ENCODE measurements around the gene INPP5K. TPM values are rescaled to one million over a fixed set of nuclear protein-coding genes. Genes with fewer than 3 reads are reported as not detected.

Gene INPP5K
- total RNA-seq, 1 donor, result 27.3 TPM

DNA sequence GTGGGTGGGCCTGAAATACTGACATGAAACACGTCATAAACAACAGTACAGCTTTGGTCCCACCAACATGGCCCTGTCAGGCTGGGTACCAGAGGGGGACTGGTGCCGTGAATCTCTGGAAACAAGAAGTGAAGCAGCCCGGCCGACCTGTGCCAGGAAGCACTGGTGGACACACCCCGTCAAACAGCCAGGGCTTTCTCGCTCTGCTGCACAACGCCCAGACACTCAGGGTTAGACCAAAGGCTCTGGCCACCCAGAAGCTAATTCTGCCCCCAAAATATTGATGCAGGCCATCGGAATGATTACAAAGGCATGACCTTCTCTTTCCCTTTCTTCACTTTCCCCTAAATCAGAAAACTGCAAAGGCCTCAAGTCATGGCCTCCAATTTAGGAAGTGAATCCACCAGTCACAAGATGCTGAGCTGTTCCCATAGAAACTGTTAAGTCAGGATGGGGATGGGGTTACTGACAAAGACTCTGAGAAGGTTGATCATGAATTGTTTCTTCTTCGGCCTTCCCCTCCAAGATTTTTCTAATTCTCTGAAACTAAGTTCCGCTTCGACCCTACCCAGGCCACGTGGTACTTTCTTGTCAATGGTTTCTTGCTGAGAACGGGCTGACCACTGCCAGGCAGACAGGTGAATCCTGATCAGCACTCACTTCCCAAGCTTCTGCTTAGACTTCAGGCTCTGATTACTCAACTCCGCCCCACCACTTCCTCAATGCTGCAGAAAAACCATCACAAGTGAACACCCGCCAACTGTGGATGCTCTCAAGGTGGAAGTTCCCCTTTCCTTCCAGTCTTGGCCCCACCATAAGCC is 39.4 kb upstream of the INPP5K start:
- no peak for DNase-seq (ENCODE audit: low read depth)
- no peak for TF ChIP-seq CTCF (IDR thresholded peaks at IDR 0.05; ENCODE audit: insufficient read depth, low read length)
- H3K4me3 ChIP-seq (ENCODE audit: low read depth, low read length), result no peak overlapping the region

DNA sequence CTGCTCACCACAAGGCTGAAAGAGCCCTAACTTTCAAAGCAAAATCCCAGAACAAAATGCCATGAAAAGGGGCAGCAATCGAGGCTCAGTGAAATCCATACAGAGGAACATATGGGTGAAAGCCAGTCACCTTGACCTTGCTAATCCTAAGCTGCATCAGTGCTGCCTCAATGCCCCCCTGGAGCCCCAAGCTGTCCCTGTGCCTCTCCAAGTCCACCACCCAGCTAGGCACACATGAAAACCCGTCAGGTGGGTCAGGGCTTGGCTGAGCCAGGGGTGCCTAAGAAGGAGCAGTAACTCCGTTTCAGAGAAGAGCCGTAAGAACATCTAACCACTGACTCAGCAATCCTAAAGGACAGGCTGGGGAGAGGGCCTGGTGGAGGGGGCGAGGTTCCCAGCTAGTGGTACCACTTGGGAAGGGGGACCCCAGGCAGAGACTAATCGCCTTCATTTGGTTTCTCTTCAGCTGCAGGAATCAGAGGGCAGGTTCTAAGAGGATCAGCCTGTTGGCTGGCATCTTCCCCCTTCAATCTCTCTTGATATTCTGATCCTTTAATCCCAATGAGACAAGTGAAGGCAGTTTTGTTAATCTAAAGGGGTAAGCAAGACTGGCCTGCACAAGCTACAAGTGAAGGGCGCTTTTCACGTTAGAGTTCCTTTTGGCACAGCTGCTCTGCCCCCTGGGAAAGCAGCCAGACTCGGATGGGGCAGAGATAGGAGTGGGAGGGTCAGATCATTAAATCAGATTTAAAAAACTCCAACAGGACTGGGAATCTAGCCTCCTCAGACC is 38.5 kb upstream of the INPP5K start:
- no peak overlapping the region for H3K4me3 ChIP-seq (ENCODE audit: low read depth, low read length)
- DNase-seq (ENCODE audit: low read depth), result no peak
- no peak for TF ChIP-seq CTCF (IDR thresholded peaks at IDR 0.05; ENCODE audit: insufficient read depth, low read length)

DNA sequence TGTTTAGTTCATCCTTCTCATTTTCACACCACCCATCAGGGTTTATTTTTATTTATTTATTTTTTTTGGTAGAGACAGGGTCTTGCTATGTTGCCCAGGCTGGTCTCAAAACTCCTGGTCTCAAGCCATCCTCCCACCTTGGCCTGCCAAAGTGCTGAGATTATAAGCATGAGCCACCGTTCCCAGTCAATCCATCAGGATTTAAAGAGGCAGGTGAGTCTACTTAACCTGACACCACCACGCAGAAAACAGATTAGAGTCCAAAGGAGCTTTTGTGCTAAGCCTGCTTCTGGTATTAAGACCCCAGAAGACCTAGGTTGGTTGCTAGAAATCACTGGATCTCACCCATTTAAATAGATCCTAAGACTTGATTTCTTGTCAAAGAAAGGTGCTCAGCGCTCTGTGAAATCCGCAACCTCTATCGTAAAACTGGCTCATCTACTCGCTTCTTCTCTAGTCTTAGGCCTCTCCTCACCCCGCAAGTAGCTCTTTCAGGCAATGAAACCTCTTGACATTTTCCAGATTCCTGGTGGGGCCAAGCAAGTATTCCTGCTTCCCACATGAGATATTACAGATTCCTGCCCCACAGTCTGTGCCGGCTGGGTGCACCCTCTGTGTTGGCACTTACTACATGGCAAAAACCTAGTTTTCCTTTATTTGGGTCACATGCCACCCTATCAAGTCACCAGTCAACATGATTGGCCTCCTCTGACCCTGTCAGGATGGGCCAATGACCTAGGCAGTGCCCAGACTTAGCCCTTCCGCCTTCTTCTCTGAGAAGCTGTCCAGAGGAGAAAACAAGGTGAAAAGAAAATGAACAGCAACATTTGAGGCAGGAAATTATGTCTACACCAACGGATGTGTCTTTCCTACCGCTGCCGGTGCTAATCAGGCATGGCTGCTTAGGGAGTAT is 37.2 kb upstream of the INPP5K start:
- TF ChIP-seq CTCF (IDR thresholded peaks at IDR 0.05; ENCODE audit: insufficient read depth, low read length), result no peak
- no peak overlapping the region for H3K4me3 ChIP-seq (ENCODE audit: low read depth, low read length)
- DNase-seq (ENCODE audit: low read depth), result no peak

DNA sequence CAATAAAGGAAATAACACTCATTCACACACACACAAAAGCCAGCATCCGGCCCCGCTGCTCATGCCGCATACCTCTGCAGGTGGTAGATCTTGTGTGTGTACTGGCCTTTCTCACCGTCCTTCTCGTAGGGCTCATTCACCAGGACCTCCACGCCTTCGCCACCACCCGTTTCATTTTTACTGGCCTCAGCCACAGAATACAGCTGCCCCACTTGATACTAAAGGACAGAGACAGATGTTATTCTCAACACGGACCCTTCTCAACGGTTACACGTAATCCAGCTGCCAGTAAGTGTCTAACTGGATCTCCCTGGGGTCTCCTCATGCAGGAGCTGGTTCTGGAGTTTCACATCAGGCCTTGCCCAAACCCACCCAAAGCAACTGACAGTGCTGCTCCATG is 36.5 kb upstream of the INPP5K start:
- DNase-seq (ENCODE audit: low read depth), result no peak
- no peak for TF ChIP-seq CTCF (IDR thresholded peaks at IDR 0.05; ENCODE audit: insufficient read depth, low read length)
- H3K4me3 ChIP-seq (ENCODE audit: low read depth, low read length), result no peak overlapping the region

- DNase-seq (ENCODE audit: low read depth), result no peak
- H3K4me3 ChIP-seq (ENCODE audit: low read depth, low read length), result no peak overlapping the region
Observed at GRCh38 chr17:1551741-1552140, 35.3 kb upstream of the INPP5K start.

More at GRCh38 chr17:1551741-1552140, 35.3 kb upstream of the INPP5K start:
- TF ChIP-seq CTCF (IDR thresholded peaks at IDR 0.05; ENCODE audit: insufficient read depth, low read length), result no peak
